HFF-Myc (cell line): Measurements from ENCODE around the gene DENND1A.

Experiments
- DNase-seq: peaks from one replicate; pipeline ENCODE4 v3.0.0-alpha.2; 2011; ENCODE audit warnings: low read depth; ENCODE audit errors: extremely low read depth
- H3K4me3 ChIP-seq: replicated peaks from 2 replicates; pipeline ENCODE4 v1.5.1; 2011; ENCODE audit warnings: low read depth, mild to moderate bottlenecking, control low read depth, low read length
- CTCF ChIP-seq: IDR thresholded peaks from 2 replicates; pipeline ENCODE4 v1.5.1; 2012; ENCODE audit warnings: mild to moderate bottlenecking, low read depth, low read length, control low read depth; ENCODE audit errors: missing control alignments

The DENND1A gene

GRCh38 chr9:123865226-123866000, 64.5 kb downstream of the DENND1A start:
- no peak for TF ChIP-seq CTCF
- H3K4me3 ChIP-seq, result no peak overlapping the region
- no peak for DNase-seq

DNA sequence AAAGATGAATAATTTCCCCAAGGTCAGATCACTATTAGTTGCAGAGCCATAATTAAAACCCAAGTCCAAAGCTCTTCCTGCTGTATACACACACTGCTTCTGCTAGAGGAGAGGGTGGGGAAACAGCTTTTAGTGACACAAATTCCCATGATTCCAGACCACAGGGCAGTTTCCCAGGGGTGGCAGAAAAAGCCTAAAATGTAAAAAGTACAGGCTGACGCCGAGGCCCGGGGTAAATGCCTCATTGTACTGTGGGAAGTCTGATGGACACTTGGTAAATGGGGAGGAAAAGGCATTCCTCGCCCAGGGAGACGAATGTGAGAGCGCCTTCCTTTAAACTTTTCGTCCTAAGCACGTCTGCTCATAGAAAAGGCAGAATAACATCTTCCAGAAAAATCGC, 65.7 kb downstream of the DENND1A start:
- no peak overlapping the region for H3K4me3 ChIP-seq
- no peak for DNase-seq
- TF ChIP-seq CTCF, result no peak

DNA sequence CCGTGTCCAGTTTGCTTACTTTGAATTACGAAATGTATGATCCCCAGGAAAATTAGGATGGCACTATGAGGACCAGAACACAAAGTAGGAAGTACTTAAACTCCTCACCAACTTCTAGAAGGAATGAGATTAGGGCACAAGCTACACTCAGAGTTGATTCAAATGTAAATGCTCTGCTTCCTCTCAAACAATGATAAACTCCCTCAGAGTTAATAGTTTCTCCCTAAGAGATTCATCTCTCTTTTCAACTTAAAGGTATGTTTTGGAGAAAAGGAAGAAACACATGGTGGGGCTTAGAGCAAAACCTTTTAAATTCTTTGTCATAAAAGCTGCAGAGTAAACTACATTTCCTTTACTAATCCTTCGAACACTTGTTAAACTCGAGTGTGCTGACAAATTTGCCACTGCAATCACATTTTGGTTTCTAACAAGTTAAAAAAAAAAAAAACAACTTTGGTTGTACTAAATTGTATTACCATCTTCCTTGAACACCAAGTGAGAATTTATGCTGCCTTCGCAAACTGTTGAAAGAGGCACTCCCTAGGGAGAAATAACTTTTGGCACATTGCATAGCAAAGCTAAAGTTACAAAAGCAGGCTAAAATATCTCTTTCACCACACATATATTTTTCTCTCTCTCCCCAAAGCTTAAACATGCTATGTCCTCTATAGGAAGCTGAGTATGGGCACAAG, 66.6 kb downstream of the DENND1A start:
- no peak overlapping the region for H3K4me3 ChIP-seq
- no peak for TF ChIP-seq CTCF
- DNase-seq, result no peak

DNA sequence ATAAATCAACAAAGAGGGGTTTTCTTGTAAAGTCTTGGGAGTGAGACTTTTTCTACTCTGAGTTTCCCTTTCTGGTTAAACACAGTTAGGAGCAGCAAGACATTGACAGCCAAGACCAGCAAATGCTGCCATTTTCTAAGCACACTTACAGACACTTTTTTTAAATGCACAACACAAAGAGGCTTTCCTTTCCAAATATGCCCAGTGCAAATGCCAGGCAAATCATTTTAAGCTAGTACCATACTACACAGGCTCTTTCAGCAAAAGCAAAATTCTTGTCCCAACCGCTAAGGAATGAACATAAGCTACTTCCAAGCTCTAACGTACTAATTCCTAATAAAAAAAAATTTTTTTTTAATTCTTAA, 68.2 kb downstream of the DENND1A start:
- no peak overlapping the region for H3K4me3 ChIP-seq
- no peak for DNase-seq
- TF ChIP-seq CTCF, result no peak

DNA sequence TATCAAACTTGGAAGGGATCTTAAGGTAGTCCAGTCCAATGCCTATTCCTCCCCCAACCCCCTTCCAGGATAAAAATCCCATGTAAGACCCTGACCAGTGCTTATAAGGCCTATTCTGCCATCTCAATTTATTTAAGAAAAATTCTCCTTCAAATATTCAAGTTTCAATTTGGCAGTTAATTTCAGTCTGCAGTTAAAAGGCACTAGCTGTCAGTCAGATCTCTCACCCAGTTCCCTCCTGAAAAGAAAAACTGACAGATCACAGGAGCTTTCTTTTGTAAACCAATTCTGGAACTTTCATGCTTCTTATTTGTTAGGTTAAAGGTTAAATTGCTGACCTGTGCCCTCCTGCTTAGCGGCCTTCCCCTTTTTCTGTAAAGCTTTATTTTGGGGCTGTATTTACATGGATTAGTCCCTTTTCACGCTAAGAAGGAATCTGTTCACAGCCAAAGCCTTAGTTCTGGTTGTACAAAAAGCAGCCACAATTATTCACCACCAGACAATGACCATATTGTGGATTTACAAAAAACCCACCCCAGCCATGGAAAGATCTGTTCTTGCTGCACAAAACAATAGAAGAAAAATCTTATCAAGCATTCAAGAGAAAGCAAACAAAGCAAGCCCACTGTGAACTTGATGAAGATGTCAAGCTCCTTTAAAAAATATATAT, 68.7 kb downstream of the DENND1A start:
- DNase-seq, result no peak
- TF ChIP-seq CTCF, result no peak
- H3K4me3 ChIP-seq, result no peak overlapping the region

DNA sequence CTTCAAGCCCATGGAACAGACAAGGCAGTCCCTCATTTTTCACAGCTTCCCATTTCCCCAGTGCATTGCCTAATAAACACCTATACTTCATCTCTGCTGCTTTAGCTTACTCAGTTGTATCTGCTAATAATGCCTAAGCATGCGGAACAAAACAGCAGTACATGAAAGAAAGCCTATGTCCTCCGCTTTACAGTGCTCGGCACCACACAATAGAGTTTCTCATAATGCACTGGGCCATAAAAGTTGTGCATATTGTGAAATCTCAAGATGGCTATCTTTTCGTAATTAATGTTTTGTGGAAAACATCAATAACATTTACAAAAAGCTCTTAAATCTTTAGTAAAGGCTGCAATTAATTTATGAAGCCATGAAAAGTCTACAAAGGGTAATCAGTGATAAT, 69.3 kb downstream of the DENND1A start:
- DNase-seq, result no peak
- no peak for TF ChIP-seq CTCF

More for the DNA sequence above, 69.3 kb downstream of the DENND1A start:
- H3K4me3 ChIP-seq, result no peak overlapping the region
